ENCODE results near the gene BRSK2. TPM values are rescaled to one million over a fixed set of nuclear protein-coding genes. Genes with fewer than 3 reads are reported as not detected.
"Not testable (repeated sequence)": the region's sequence is repeated elsewhere in the genome, so short reads cannot be mapped to it uniquely, and the experiment has no call there.

Gene BRSK2
- total RNA-seq, 4 donors from 2014 or later: 0.26 to 0.30 TPM; not detected in 2

GRCh38 chr11:1356478-1356960, 33.2 kb upstream of the BRSK2 start:
- TF ChIP-seq POLR2AphosphoS5 (IDR thresholded peaks at IDR 0.05): no peak
- TF ChIP-seq POLR2A (IDR thresholded peaks at IDR 0.05): no peak
- TF ChIP-seq EP300 (IDR thresholded peaks at IDR 0.05): no peak
- TF ChIP-seq CTCF (IDR thresholded peaks at IDR 0.05): no peak
- Histone ChIP-seq H3K4me3 (no peak overlapping the region), H3K27ac (no peak overlapping the region), H3K4me1 (no peaks in the 10 kb centered on the region), H3K9me3 (no peaks in the 10 kb centered on the region), H3K27me3 (peaks cover 25% of the 10 kb centered on the region), H3K36me3 (no peaks in the 10 kb centered on the region)
- WGBS: 92% methylated on average over 13 of the region's 13 CpGs
- no peak for DNase-seq (ENCODE audit: low spot score in 2 of 2)

GRCh38 chr11:1358286-1358685, 31.4 kb upstream of the BRSK2 start:
- WGBS: 80% methylated on average over 2 of the region's 16 CpGs
- no peak for DNase-seq (ENCODE audit: low spot score in 2 of 2)
- Histone ChIP-seq H3K27me3 (peaks cover 24% of the 10 kb centered on the region), H3K27ac (no peak overlapping the region), H3K4me3 (no peak overlapping the region), H3K36me3 (no peaks in the 10 kb centered on the region), H3K9me3 (no peaks in the 10 kb centered on the region), H3K4me1 (no peaks in the 10 kb centered on the region)
- TF ChIP-seq POLR2A (IDR thresholded peaks at IDR 0.05) (no peak), EP300 (IDR thresholded peaks at IDR 0.05) (no peak), POLR2AphosphoS5 (IDR thresholded peaks at IDR 0.05) (no peak), CTCF (IDR thresholded peaks at IDR 0.05) (no peak)

GRCh38 chr11:1358931-1359330, 30.8 kb upstream of the BRSK2 start:
- not testable (repeated sequence) for DNase-seq (ENCODE audit: low spot score in 2 of 2); H3K4me1 ChIP-seq; H3K9me3 ChIP-seq; H3K36me3 ChIP-seq; H3K4me3 ChIP-seq; H3K27ac ChIP-seq
- WGBS: 92% methylated on average over 17 of the region's 17 CpGs
- peaks cover 21% of the 10 kb centered on the region for H3K27me3 ChIP-seq

GRCh38 chr11:1359556-1359955, 30.2 kb upstream of the BRSK2 start:
- H3K4me1 ChIP-seq: no peaks in the 10 kb centered on the region
- H3K9me3 ChIP-seq: no peaks in the 10 kb centered on the region
- peaks cover 16% of the 10 kb centered on the region for H3K27me3 ChIP-seq
- DNase-seq (ENCODE audit: low spot score in 2 of 2): no peak
- no peak overlapping the region for H3K4me3 ChIP-seq
- TF ChIP-seq POLR2A (IDR thresholded peaks at IDR 0.05) (no peak), CTCF (IDR thresholded peaks at IDR 0.05) (no peak), EP300 (IDR thresholded peaks at IDR 0.05) (no peak), POLR2AphosphoS5 (IDR thresholded peaks at IDR 0.05) (no peak)
- H3K36me3 ChIP-seq: no peaks in the 10 kb centered on the region
- H3K27ac ChIP-seq: no peak overlapping the region
- 86% methylated on average over 5 of the region's 16 CpGs for WGBS

- no peaks in the 10 kb centered on the region for H3K36me3 ChIP-seq
- H3K27me3 ChIP-seq: peaks cover 16% of the 10 kb centered on the region
- H3K9me3 ChIP-seq: peaks cover 3% of the 10 kb centered on the region
- H3K4me3 ChIP-seq: no peak overlapping the region
- no peak overlapping the region for H3K27ac ChIP-seq
- no peak for TF ChIP-seq CTCF (IDR thresholded peaks at IDR 0.05)
- no peak for TF ChIP-seq EP300 (IDR thresholded peaks at IDR 0.05)
- TF ChIP-seq POLR2A (IDR thresholded peaks at IDR 0.05): no peak
- no peak for TF ChIP-seq POLR2AphosphoS5 (IDR thresholded peaks at IDR 0.05)
- 79% methylated on average over 8 of the region's 20 CpGs for WGBS
- no peak for DNase-seq (ENCODE audit: low spot score in 2 of 2)
- H3K4me1 ChIP-seq: no peaks in the 10 kb centered on the region
These were observed 29.4 kb upstream of the BRSK2 start for GRCh38 chr11:1360181-1360834.
